GM23338 (cell line): ENCODE measurements around the gene WIPF1. TPM values are rescaled to one million over a fixed set of nuclear protein-coding genes. Genes with fewer than 3 reads are reported as not detected.

Source experiments
- ATAC-seq: fragments of 200-7000 bp; cut with Tn5 transposase; 3 replicates; pipeline ENCODE4 v1.9.1; 2020
- DNase-seq: peaks from one replicate; pipeline ENCODE4 v3.0.0-alpha.2; 2015; ENCODE audit warnings: low spot score
- H2AFZ ChIP-seq: fragments of 200-600 bp; sonication (generic); 2 replicates; pipeline ENCODE4 v1.8.0; 2016; ENCODE audit warnings: antibody characterized with exemption, mild to moderate bottlenecking, moderate library complexity
- H3F3A ChIP-seq: fragments of 200-600 bp; sonication (generic); replicated peaks from 2 replicates; pipeline ENCODE4 v1.8.0; 2017; ENCODE audit warnings: antibody characterized with exemption, mixed run types, low read depth
- H3K27ac ChIP-seq: fragments of 200-600 bp; sonication (generic); 2 replicates; pipeline ENCODE4 v1.6.1; 2016; ENCODE audit warnings: low read depth
- H3K27me3 ChIP-seq: fragments of 200-600 bp; sonication (generic); 2 replicates; pipeline ENCODE4 v1.8.0; 2016; ENCODE audit warnings: mild to moderate bottlenecking, mixed run types, moderate library complexity; ENCODE audit not compliant: insufficient read depth
- H3K36me3 ChIP-seq: fragments of 200-600 bp; sonication (generic); 2 replicates; pipeline ENCODE4 v1.8.0; 2016; ENCODE audit warnings: mild to moderate bottlenecking; ENCODE audit not compliant: insufficient read depth
- H3K4me1 ChIP-seq: fragments of 200-600 bp; sonication (generic); 2 replicates; pipeline ENCODE4 v1.8.0; 2016; ENCODE audit warnings: mild to moderate bottlenecking, moderate library complexity; ENCODE audit not compliant: insufficient read depth
- H3K4me2 ChIP-seq: fragments of 200-600 bp; sonication (generic); 2 replicates; pipeline ENCODE4 v1.7.1; 2017; ENCODE audit warnings: mixed run types
- H3K4me3 ChIP-seq: fragments of 200-600 bp; sonication (generic); 2 replicates; pipeline ENCODE4 v1.6.1; 2016; ENCODE audit warnings: mixed run types
- H3K79me2 ChIP-seq: fragments of 200-600 bp; sonication (generic); replicated peaks from 2 replicates; pipeline ENCODE4 v1.8.0; 2017; ENCODE audit warnings: mild to moderate bottlenecking; ENCODE audit not compliant: insufficient read depth
- H3K9me2 ChIP-seq: fragments of 200-600 bp; sonication (generic); 2 replicates; pipeline ENCODE4 v1.8.0; 2017; ENCODE audit not compliant: insufficient read depth
- H4K20me1 ChIP-seq: fragments of 200-600 bp; sonication (generic); replicated peaks from 2 replicates; pipeline ENCODE4 v1.8.0; 2017; ENCODE audit warnings: mild to moderate bottlenecking; ENCODE audit not compliant: insufficient read depth
- H3K27ac Mint-ChIP-seq: 2 replicates; pipeline ENCODE4 v1.8.0; 2020; ENCODE audit warnings: inconsistent platforms, mild to moderate bottlenecking, moderate library complexity, mixed read lengths
- H3K27me3 Mint-ChIP-seq: 3 replicates; pipeline ENCODE4 v1.8.0; 2022; ENCODE audit warnings: low read depth, mild to moderate bottlenecking, moderate library complexity, mixed read lengths, inconsistent platforms; ENCODE audit not compliant: insufficient read depth, poor library complexity
- H3K36me3 Mint-ChIP-seq: 3 replicates; pipeline ENCODE4 v1.8.0; 2021; ENCODE audit warnings: low read depth, mild to moderate bottlenecking, inconsistent platforms, moderate library complexity, mixed read lengths
- H3K4me1 Mint-ChIP-seq: 3 replicates; pipeline ENCODE4 v1.8.0; 2020; ENCODE audit warnings: mild to moderate bottlenecking, inconsistent platforms, mixed read lengths
- H3K4me3 Mint-ChIP-seq: 3 replicates; pipeline ENCODE4 v1.8.0; 2021; ENCODE audit warnings: moderate library complexity, mild to moderate bottlenecking, inconsistent platforms, mixed read lengths
- H3K9me3 Mint-ChIP-seq: 3 replicates; pipeline ENCODE4 v1.8.0; 2020; ENCODE audit warnings: moderate library complexity, mild to moderate bottlenecking, inconsistent platforms, mixed read lengths
- CREB1 ChIP-seq: fragments of 250-450 bp; sonication (Bioruptor Pico); IDR thresholded peaks from 2 replicates; pipeline ENCODE4 v1.5.0; 2020; ENCODE audit warnings: low read depth, mild to moderate bottlenecking, moderate library complexity
- EZH2 ChIP-seq: fragments of 200-600 bp; sonication (generic); IDR thresholded peaks from one replicate; pipeline ENCODE4 v1.8.0; 2017; ENCODE audit warnings: antibody characterized with exemption, mild to moderate bottlenecking, low read depth; ENCODE audit not compliant: unreplicated experiment
- EZH2phosphoT487 ChIP-seq: fragments of 200-600 bp; sonication (generic); IDR thresholded peaks from one replicate; pipeline ENCODE4 v1.8.1; 2018; ENCODE audit warnings: antibody characterized with exemption; ENCODE audit not compliant: unreplicated experiment
- JUNB ChIP-seq: IDR thresholded peaks from one replicate; pipeline ENCODE4 v1.6.1; 2016; ENCODE audit warnings: antibody characterized with exemption; ENCODE audit not compliant: unreplicated experiment
- NANOG ChIP-seq: IDR thresholded peaks from 2 replicates; pipeline ENCODE4 v1.6.1; 2016; ENCODE audit warnings: antibody characterized with exemption, borderline replicate concordance
- POLR2AphosphoS5 ChIP-seq: IDR thresholded peaks from 2 replicates; pipeline ENCODE4 v1.6.1; 2016; ENCODE audit warnings: antibody characterized with exemption, low read depth
- STAT1 ChIP-seq: IDR thresholded peaks from one replicate; pipeline ENCODE4 v1.6.1; 2016; ENCODE audit warnings: antibody characterized with exemption; ENCODE audit not compliant: unreplicated experiment
- ZNF114 ChIP-seq: fragments of 250-450 bp; sonication (Bioruptor Pico); IDR thresholded peaks from 2 replicates; pipeline ENCODE4 v1.5.0; 2020; ENCODE audit warnings: mild to moderate bottlenecking, moderate library complexity
- ZNF331 ChIP-seq: fragments of 250-450 bp; sonication (Bioruptor Pico); IDR thresholded peaks from 2 replicates; pipeline ENCODE4 v1.5.0; 2020; ENCODE audit warnings: low read depth, mild to moderate bottlenecking, moderate library complexity
- polyA plus RNA-seq: library from polyadenylated mRNA; unstranded; fragments of >200 nt; fragmentation: Nextera tagmentation; extraction: Ambion mirVana; gene quantifications from 2 replicates; pipeline ENCODE4 v1.2.1, GENCODE V29; 2016
- total RNA-seq: library from RNA; depleted of rRNA; stranded (reverse); fragments of >200 nt; shearing (Covaris generic); gene quantifications from 2 replicates; pipeline ENCODE4 v1.2.3, GENCODE V29; 2014
- TF ChIP-seq, protein P1 (sequence below): IDR thresholded peaks from one replicate; pipeline ENCODE4 v1.6.1; 2018; ENCODE audit warnings: antibody characterized with exemption; ENCODE audit not compliant: unreplicated experiment
- TF ChIP-seq, protein P2 (sequence below), 2 experiments: fragments of 200-600 bp in 1 of 2; sonication (generic) in 1 of 2; conservative IDR thresholded peaks; 2 replicates each; pipeline versions ENCODE4 v1.5.1 to v1.6.1; 2016 to 2017; ENCODE audit warnings: antibody characterized with exemption in 2 of 2, low read depth in 2 of 2, mild to moderate bottlenecking in 2 of 2, moderate library complexity in 1 of 2
- TF ChIP-seq, protein P3 (sequence below): fragments of 250-450 bp; sonication (Bioruptor Pico); IDR thresholded peaks from 2 replicates; pipeline ENCODE4 v1.5.0; 2020; ENCODE audit warnings: mild to moderate bottlenecking, moderate library complexity
- TF ChIP-seq, protein P4 (sequence below): IDR thresholded peaks from 2 replicates; pipeline ENCODE4 v1.6.1; 2016; ENCODE audit warnings: antibody characterized with exemption

Gene WIPF1
- total and polyA plus RNA-seq, 2 experiments from 2014 or later, result 3.0 to 6.0 TPM

DNA sequence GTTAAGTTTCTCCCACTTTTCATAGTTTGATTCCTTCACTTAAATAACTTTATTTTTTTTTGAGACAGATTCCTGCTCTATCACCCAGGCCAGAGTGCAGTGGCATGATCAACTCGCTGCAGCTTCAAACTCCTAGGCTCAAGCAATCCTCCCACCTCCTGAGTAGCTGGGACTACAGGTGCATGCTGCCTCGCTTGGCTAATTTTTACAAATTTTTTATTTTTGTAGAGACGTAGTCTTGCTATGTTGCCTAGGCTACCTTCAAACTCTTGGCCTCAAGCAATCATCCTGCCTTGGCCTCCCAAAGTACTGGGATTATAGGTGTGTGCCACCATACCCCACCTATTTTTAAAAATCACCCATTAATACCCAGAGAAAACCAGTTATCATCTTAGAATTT is 14.2 kb upstream of the WIPF1 start:
- Histone ChIP-seq H3K27me3 (no peaks in the 10 kb centered on the region), H3K27ac (no peak overlapping the region), H3K4me2 (no peak overlapping the region), H3K79me2 (no peaks in the 10 kb centered on the region), H3K4me3 (no peak overlapping the region), H3K9me2 (peaks cover 4% of the 10 kb centered on the region; the same call in 1 of the 2 replicates), H2AFZ (no peak overlapping the region), H3F3A (no peaks in the 10 kb centered on the region), H3K4me1 (no peaks in the 10 kb centered on the region), H4K20me1 (no peaks in the 10 kb centered on the region), H3K36me3 (no peaks in the 10 kb centered on the region)
- H3K27me3 Mint-ChIP-seq, result no peaks in the 10 kb centered on the region
- TF ChIP-seq STAT1, result no peak
- no peak for TF ChIP-seq NANOG
- TF ChIP-seq EZH2, result no peak
- TF ChIP-seq, protein P1, sequence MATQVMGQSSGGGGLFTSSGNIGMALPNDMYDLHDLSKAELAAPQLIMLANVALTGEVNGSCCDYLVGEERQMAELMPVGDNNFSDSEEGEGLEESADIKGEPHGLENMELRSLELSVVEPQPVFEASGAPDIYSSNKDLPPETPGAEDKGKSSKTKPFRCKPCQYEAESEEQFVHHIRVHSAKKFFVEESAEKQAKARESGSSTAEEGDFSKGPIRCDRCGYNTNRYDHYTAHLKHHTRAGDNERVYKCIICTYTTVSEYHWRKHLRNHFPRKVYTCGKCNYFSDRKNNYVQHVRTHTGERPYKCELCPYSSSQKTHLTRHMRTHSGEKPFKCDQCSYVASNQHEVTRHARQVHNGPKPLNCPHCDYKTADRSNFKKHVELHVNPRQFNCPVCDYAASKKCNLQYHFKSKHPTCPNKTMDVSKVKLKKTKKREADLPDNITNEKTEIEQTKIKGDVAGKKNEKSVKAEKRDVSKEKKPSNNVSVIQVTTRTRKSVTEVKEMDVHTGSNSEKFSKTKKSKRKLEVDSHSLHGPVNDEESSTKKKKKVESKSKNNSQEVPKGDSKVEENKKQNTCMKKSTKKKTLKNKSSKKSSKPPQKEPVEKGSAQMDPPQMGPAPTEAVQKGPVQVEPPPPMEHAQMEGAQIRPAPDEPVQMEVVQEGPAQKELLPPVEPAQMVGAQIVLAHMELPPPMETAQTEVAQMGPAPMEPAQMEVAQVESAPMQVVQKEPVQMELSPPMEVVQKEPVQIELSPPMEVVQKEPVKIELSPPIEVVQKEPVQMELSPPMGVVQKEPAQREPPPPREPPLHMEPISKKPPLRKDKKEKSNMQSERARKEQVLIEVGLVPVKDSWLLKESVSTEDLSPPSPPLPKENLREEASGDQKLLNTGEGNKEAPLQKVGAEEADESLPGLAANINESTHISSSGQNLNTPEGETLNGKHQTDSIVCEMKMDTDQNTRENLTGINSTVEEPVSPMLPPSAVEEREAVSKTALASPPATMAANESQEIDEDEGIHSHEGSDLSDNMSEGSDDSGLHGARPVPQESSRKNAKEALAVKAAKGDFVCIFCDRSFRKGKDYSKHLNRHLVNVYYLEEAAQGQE, result no peak
- TF ChIP-seq CREB1, result no peak
- no peak for TF ChIP-seq JUNB
- TF ChIP-seq, protein P2, sequence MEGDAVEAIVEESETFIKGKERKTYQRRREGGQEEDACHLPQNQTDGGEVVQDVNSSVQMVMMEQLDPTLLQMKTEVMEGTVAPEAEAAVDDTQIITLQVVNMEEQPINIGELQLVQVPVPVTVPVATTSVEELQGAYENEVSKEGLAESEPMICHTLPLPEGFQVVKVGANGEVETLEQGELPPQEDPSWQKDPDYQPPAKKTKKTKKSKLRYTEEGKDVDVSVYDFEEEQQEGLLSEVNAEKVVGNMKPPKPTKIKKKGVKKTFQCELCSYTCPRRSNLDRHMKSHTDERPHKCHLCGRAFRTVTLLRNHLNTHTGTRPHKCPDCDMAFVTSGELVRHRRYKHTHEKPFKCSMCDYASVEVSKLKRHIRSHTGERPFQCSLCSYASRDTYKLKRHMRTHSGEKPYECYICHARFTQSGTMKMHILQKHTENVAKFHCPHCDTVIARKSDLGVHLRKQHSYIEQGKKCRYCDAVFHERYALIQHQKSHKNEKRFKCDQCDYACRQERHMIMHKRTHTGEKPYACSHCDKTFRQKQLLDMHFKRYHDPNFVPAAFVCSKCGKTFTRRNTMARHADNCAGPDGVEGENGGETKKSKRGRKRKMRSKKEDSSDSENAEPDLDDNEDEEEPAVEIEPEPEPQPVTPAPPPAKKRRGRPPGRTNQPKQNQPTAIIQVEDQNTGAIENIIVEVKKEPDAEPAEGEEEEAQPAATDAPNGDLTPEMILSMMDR (conservative IDR thresholded peaks at IDR 0.05; ENCODE audit: low read depth in 2 of 2), result no peak
- no peak for TF ChIP-seq ZNF114 (CRISPR knock-in tag)
- TF ChIP-seq POLR2AphosphoS5, result no peak
- TF ChIP-seq, protein P3, sequence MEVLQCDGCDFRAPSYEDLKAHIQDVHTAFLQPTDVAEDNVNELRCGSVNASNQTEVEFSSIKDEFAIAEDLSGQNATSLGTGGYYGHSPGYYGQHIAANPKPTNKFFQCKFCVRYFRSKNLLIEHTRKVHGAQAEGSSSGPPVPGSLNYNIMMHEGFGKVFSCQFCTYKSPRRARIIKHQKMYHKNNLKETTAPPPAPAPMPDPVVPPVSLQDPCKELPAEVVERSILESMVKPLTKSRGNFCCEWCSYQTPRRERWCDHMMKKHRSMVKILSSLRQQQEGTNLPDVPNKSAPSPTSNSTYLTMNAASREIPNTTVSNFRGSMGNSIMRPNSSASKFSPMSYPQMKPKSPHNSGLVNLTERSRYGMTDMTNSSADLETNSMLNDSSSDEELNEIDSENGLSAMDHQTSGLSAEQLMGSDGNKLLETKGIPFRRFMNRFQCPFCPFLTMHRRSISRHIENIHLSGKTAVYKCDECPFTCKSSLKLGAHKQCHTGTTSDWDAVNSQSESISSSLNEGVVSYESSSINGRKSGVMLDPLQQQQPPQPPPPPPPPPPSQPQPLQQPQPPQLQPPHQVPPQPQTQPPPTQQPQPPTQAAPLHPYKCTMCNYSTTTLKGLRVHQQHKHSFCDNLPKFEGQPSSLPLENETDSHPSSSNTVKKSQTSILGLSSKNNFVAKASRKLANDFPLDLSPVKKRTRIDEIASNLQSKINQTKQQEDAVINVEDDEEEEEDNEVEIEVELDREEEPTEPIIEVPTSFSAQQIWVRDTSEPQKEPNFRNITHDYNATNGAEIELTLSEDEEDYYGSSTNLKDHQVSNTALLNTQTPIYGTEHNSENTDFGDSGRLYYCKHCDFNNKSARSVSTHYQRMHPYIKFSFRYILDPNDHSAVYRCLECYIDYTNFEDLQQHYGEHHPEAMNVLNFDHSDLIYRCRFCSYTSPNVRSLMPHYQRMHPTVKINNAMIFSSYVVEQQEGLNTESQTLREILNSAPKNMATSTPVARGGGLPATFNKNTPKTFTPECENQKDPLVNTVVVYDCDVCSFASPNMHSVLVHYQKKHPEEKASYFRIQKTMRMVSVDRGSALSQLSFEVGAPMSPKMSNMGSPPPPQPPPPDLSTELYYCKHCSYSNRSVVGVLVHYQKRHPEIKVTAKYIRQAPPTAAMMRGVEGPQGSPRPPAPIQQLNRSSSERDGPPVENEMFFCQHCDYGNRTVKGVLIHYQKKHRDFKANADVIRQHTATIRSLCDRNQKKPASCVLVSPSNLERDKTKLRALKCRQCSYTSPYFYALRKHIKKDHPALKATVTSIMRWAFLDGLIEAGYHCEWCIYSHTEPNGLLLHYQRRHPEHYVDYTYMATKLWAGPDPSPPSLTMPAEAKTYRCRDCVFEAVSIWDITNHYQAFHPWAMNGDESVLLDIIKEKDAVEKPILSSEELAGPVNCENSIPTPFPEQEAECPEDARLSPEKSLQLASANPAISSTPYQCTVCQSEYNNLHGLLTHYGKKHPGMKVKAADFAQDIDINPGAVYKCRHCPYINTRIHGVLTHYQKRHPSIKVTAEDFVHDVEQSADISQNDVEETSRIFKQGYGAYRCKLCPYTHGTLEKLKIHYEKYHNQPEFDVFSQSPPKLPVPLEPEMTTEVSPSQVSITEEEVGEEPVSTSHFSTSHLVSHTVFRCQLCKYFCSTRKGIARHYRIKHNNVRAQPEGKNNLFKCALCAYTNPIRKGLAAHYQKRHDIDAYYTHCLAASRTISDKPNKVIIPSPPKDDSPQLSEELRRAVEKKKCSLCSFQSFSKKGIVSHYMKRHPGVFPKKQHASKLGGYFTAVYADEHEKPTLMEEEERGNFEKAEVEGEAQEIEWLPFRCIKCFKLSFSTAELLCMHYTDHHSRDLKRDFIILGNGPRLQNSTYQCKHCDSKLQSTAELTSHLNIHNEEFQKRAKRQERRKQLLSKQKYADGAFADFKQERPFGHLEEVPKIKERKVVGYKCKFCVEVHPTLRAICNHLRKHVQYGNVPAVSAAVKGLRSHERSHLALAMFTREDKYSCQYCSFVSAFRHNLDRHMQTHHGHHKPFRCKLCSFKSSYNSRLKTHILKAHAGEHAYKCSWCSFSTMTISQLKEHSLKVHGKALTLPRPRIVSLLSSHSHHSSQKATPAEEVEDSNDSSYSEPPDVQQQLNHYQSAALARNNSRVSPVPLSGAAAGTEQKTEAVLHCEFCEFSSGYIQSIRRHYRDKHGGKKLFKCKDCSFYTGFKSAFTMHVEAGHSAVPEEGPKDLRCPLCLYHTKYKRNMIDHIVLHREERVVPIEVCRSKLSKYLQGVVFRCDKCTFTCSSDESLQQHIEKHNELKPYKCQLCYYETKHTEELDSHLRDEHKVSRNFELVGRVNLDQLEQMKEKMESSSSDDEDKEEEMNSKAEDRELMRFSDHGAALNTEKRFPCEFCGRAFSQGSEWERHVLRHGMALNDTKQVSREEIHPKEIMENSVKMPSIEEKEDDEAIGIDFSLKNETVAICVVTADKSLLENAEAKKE, result no peak
- TF ChIP-seq, protein P4, sequence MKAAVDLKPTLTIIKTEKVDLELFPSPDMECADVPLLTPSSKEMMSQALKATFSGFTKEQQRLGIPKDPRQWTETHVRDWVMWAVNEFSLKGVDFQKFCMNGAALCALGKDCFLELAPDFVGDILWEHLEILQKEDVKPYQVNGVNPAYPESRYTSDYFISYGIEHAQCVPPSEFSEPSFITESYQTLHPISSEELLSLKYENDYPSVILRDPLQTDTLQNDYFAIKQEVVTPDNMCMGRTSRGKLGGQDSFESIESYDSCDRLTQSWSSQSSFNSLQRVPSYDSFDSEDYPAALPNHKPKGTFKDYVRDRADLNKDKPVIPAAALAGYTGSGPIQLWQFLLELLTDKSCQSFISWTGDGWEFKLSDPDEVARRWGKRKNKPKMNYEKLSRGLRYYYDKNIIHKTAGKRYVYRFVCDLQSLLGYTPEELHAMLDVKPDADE, result no peak
- TF ChIP-seq EZH2phosphoT487, result no peak
- no peak for TF ChIP-seq ZNF331 (CRISPR knock-in tag)
- H3K4me1 Mint-ChIP-seq, result no peaks in the 10 kb centered on the region; the same call in 2 of the 3 replicates
- H3K36me3 Mint-ChIP-seq, result no peaks in the 10 kb centered on the region
- no peak for DNase-seq
- no peak overlapping the region for H3K27ac Mint-ChIP-seq
- no peak overlapping the region for H3K4me3 Mint-ChIP-seq
- ATAC-seq, result no peak
- H3K9me3 Mint-ChIP-seq, result no peaks in the 10 kb centered on the region
